ENCODE data around the gene KCNH1.

KCNH1 gene

GRCh38 chr1:210908791-210909190 is 225.2 kb downstream of the KCNH1 start:
- H3K36me3 ChIP-seq (ENCODE audit: control insufficient read depth, insufficient read depth, low read length): no peaks in the 10 kb centered on the region
- no peak for DNase-seq
- no peaks in the 10 kb centered on the region for H3K4me1 ChIP-seq (ENCODE audit: control insufficient read depth, low read depth, low read length)
- WGBS (ENCODE audit: extremely low coverage, insufficient coverage, low lambda C conversion rate): no CpG with 5 or more reads among the region's 3 CpGs
- no peak overlapping the region for H3K18ac ChIP-seq (ENCODE audit: low read length)
- H3K9ac ChIP-seq (ENCODE audit: low read length): no peak overlapping the region
- H4K8ac ChIP-seq (ENCODE audit: low read depth, low read length): no peak overlapping the region
- no peak overlapping the region for H3K4ac ChIP-seq (ENCODE audit: low read depth, low read length)
- no peaks in the 10 kb centered on the region for H3K79me1 ChIP-seq (ENCODE audit: low read length)
- no peak overlapping the region for H3K27ac ChIP-seq (ENCODE audit: low read depth, low read length)
- no peak overlapping the region for H3K56ac ChIP-seq (ENCODE audit: low read length)
- H3K4me3 ChIP-seq (ENCODE audit: low read length): no peak overlapping the region
- no peaks in the 10 kb centered on the region for H3K27me3 ChIP-seq (ENCODE audit: insufficient read depth, low read length, poor library complexity)
- H2AK5ac ChIP-seq (ENCODE audit: low read length): no peak overlapping the region
- H3K79me2 ChIP-seq (ENCODE audit: control insufficient read depth, insufficient read depth, low read length): no peaks in the 10 kb centered on the region
- H2BK120ac ChIP-seq (ENCODE audit: low read depth, low read length): no peak overlapping the region
- no peak overlapping the region for H2BK5ac ChIP-seq (ENCODE audit: low read length)
- no peak overlapping the region for H4K5ac ChIP-seq (ENCODE audit: low read length)
- no peak overlapping the region for H2BK15ac ChIP-seq (replicated peaks; ENCODE audit: low read depth)
- no peak overlapping the region for H3K4me2 ChIP-seq (ENCODE audit: low read length)
- no peak overlapping the region for H3K23ac ChIP-seq (ENCODE audit: low read length)

GRCh38 chr1:210908257-210908656 is 225.7 kb downstream of the KCNH1 start:
- no CpG with 5 or more reads among the region's 5 CpGs for WGBS (ENCODE audit: extremely low coverage, insufficient coverage, low lambda C conversion rate)
- H3K79me2 ChIP-seq (ENCODE audit: control insufficient read depth, insufficient read depth, low read length): no peaks in the 10 kb centered on the region
- no peak overlapping the region for H2AK5ac ChIP-seq (ENCODE audit: low read length)
- H2BK15ac ChIP-seq (replicated peaks; ENCODE audit: low read depth): no peak overlapping the region
- H3K23ac ChIP-seq (ENCODE audit: low read length): no peak overlapping the region
- H3K27me3 ChIP-seq (ENCODE audit: insufficient read depth, low read length, poor library complexity): no peaks in the 10 kb centered on the region
- no peak overlapping the region for H3K4me3 ChIP-seq (ENCODE audit: low read length)
- H4K5ac ChIP-seq (ENCODE audit: low read length): no peak overlapping the region
- H3K4ac ChIP-seq (ENCODE audit: low read depth, low read length): no peak overlapping the region
- H2BK5ac ChIP-seq (ENCODE audit: low read length): no peak overlapping the region
- no peaks in the 10 kb centered on the region for H3K36me3 ChIP-seq (ENCODE audit: control insufficient read depth, insufficient read depth, low read length)
- H3K4me1 ChIP-seq (ENCODE audit: control insufficient read depth, low read depth, low read length): no peaks in the 10 kb centered on the region
- no peak overlapping the region for H4K8ac ChIP-seq (ENCODE audit: low read depth, low read length)
- DNase-seq: no peak
- H3K79me1 ChIP-seq (ENCODE audit: low read length): no peaks in the 10 kb centered on the region
- no peak overlapping the region for H3K18ac ChIP-seq (ENCODE audit: low read length)
- H3K4me2 ChIP-seq (ENCODE audit: low read length): no peak overlapping the region
- H2BK120ac ChIP-seq (ENCODE audit: low read depth, low read length): no peak overlapping the region
- no peak overlapping the region for H3K9ac ChIP-seq (ENCODE audit: low read length)
- no peak overlapping the region for H3K56ac ChIP-seq (ENCODE audit: low read length)
- no peak overlapping the region for H3K27ac ChIP-seq (ENCODE audit: low read depth, low read length)

GRCh38 chr1:210907251-210907805 is 226.6 kb downstream of the KCNH1 start:
- Histone ChIP-seq H3K27me3 (ENCODE audit: insufficient read depth, low read length, poor library complexity) (no peaks in the 10 kb centered on the region), H3K4me2 (ENCODE audit: low read length) (no peak overlapping the region), H4K5ac (ENCODE audit: low read length) (no peak overlapping the region), H3K79me1 (ENCODE audit: low read length) (no peaks in the 10 kb centered on the region), H2BK5ac (ENCODE audit: low read length) (no peak overlapping the region), H3K23ac (ENCODE audit: low read length) (no peak overlapping the region), H3K56ac (ENCODE audit: low read length) (no peak overlapping the region), H4K8ac (ENCODE audit: low read depth, low read length) (no peak overlapping the region), H3K4ac (ENCODE audit: low read depth, low read length) (no peak overlapping the region), H3K4me3 (ENCODE audit: low read length) (no peak overlapping the region), H2BK15ac (replicated peaks; ENCODE audit: low read depth) (no peak overlapping the region), H3K18ac (ENCODE audit: low read length) (no peak overlapping the region), H2BK120ac (ENCODE audit: low read depth, low read length) (no peak overlapping the region), H3K9ac (ENCODE audit: low read length) (no peak overlapping the region), H3K36me3 (ENCODE audit: control insufficient read depth, insufficient read depth, low read length) (no peaks in the 10 kb centered on the region), H3K27ac (ENCODE audit: low read depth, low read length) (no peak overlapping the region), H3K79me2 (ENCODE audit: control insufficient read depth, insufficient read depth, low read length) (no peaks in the 10 kb centered on the region), H2AK5ac (ENCODE audit: low read length) (no peak overlapping the region), H3K4me1 (ENCODE audit: control insufficient read depth, low read depth, low read length) (no peaks in the 10 kb centered on the region)
- no peak for DNase-seq
- WGBS (ENCODE audit: extremely low coverage, insufficient coverage, low lambda C conversion rate): no CpG with 5 or more reads among the region's 1 CpG

- Histone ChIP-seq H3K79me1 (ENCODE audit: low read length) (no peaks in the 10 kb centered on the region), H3K56ac (ENCODE audit: low read length) (no peak overlapping the region), H3K4ac (ENCODE audit: low read depth, low read length) (no peak overlapping the region), H4K5ac (ENCODE audit: low read length) (no peak overlapping the region), H3K9ac (ENCODE audit: low read length) (no peak overlapping the region), H2BK15ac (replicated peaks; ENCODE audit: low read depth) (no peak overlapping the region), H3K79me2 (ENCODE audit: control insufficient read depth, insufficient read depth, low read length) (no peaks in the 10 kb centered on the region), H3K4me1 (ENCODE audit: control insufficient read depth, low read depth, low read length) (no peaks in the 10 kb centered on the region), H3K4me3 (ENCODE audit: low read length) (no peak overlapping the region), H3K27ac (ENCODE audit: low read depth, low read length) (no peak overlapping the region), H3K36me3 (ENCODE audit: control insufficient read depth, insufficient read depth, low read length) (no peaks in the 10 kb centered on the region), H4K8ac (ENCODE audit: low read depth, low read length) (no peak overlapping the region), H3K18ac (ENCODE audit: low read length) (no peak overlapping the region), H2BK5ac (ENCODE audit: low read length) (no peak overlapping the region), H2BK120ac (ENCODE audit: low read depth, low read length) (no peak overlapping the region), H2AK5ac (ENCODE audit: low read length) (no peak overlapping the region), H3K4me2 (ENCODE audit: low read length) (no peak overlapping the region), H3K23ac (ENCODE audit: low read length) (no peak overlapping the region), H3K27me3 (ENCODE audit: insufficient read depth, low read length, poor library complexity) (no peaks in the 10 kb centered on the region)
- no CpG with 5 or more reads among the region's 7 CpGs for WGBS (ENCODE audit: extremely low coverage, insufficient coverage, low lambda C conversion rate)
- peak; percentile 50 for DNase-seq
Measured at GRCh38 chr1:210905944-210906453, 227.9 kb downstream of the KCNH1 start.

GRCh38 chr1:210905365-210905904 is 228.5 kb downstream of the KCNH1 start:
- Histone ChIP-seq H3K18ac (ENCODE audit: low read length) (no peak overlapping the region), H2BK120ac (ENCODE audit: low read depth, low read length) (no peak overlapping the region), H3K4ac (ENCODE audit: low read depth, low read length) (no peak overlapping the region), H3K27ac (ENCODE audit: low read depth, low read length) (no peak overlapping the region), H2AK5ac (ENCODE audit: low read length) (no peak overlapping the region), H3K56ac (ENCODE audit: low read length) (no peak overlapping the region), H3K23ac (ENCODE audit: low read length) (no peak overlapping the region), H3K36me3 (ENCODE audit: control insufficient read depth, insufficient read depth, low read length) (no peaks in the 10 kb centered on the region), H4K8ac (ENCODE audit: low read depth, low read length) (no peak overlapping the region), H2BK15ac (replicated peaks; ENCODE audit: low read depth) (no peak overlapping the region), H3K79me1 (ENCODE audit: low read length) (no peaks in the 10 kb centered on the region), H3K4me3 (ENCODE audit: low read length) (no peak overlapping the region), H3K27me3 (ENCODE audit: insufficient read depth, low read length, poor library complexity) (no peaks in the 10 kb centered on the region), H3K79me2 (ENCODE audit: control insufficient read depth, insufficient read depth, low read length) (no peaks in the 10 kb centered on the region), H3K4me2 (ENCODE audit: low read length) (no peak overlapping the region), H2BK5ac (ENCODE audit: low read length) (no peak overlapping the region), H3K9ac (ENCODE audit: low read length) (no peak overlapping the region), H3K4me1 (ENCODE audit: control insufficient read depth, low read depth, low read length) (no peaks in the 10 kb centered on the region), H4K5ac (ENCODE audit: low read length) (no peak overlapping the region)
- WGBS (ENCODE audit: extremely low coverage, insufficient coverage, low lambda C conversion rate): no CpG with 5 or more reads among the region's 4 CpGs
- no peak for DNase-seq

Measured in mesendoderm (in vitro differentiated cells).